HG03558 (cell line): ENCODE results near the gene LRFN4.

Experiments
- ATAC-seq: cut with Tn5 transposase; IDR thresholded peaks from one replicate; pipeline ENCODE4 v1.9.1; 2021; ENCODE audit warnings: moderate number of reproducible peaks; ENCODE audit not compliant: unreplicated experiment; ENCODE audit errors: extremely low read depth

LRFN4 gene

DNA sequence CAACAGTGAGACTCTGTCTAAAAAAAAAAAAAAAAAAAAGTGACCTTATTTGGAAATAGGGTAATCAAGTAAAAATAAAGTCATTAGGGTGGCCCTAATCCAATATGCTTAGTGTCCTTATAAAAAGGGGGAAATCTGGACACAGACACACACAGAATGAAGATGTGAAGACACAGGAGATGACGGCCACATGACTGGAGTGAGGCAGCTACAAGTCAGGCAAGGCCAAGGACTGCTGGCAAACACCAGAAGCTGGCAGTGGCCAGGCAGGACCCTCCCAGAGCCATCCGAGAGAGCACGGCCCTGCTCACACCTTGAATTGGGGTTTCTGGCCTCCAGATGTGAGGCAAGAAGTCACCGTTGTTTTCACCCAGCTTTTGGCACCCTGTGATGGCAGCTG is 28.6 kb downstream of the LRFN4 start:
- ATAC-seq, result no peak

DNA sequence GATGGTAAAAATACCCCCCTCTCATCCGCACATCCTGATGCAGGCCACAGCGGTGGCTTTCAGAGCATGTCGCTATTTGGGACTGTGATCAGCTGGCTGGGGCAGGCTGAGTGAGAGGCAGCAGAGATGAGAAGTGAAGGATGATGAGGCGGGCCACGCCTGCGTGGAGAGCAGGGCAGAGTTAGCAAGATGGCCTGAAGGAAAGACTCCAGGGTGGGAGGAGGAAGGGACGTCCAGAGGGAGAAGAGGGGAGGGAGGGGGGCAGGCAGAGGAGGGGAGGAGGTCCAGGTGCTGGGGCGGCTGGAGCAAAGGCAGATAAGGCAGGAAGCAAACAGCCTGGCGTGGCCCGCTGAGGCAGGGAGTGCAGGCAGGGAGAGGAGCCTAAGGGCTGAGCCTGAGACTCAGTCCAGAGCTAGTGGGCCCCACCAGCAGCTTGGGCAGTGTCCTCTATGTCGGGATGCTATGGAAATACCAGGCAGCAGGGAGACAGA is 29.1 kb downstream of the LRFN4 start:
- ATAC-seq, result no peak

DNA sequence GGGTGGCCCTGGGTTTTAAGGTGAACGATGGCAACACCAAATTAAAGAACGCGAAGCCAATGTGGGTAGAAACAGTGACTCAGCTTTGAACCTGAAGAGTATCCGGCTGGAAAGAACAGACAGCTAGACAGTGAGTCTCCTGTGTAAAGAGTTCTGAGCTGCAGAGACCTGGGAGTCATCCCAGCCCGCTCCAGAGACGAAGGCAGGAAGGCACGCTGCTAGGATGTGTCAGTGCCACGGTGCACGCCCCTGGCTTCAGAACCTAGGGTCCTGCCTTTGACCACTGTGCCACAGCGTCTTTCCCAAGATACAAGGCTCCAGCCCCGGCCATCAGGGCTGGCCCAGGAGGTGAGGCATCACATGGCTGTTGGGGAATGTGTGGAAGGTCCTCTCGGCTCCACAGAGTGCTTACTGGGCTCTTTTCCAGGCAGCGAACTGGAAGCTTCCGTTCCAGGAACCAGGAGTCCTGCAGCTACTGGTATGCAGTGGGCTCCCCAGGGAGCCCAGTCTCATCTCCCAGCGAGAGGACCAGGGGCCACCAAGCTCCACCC is 29.9 kb downstream of the LRFN4 start:
- ATAC-seq, result no peak

DNA sequence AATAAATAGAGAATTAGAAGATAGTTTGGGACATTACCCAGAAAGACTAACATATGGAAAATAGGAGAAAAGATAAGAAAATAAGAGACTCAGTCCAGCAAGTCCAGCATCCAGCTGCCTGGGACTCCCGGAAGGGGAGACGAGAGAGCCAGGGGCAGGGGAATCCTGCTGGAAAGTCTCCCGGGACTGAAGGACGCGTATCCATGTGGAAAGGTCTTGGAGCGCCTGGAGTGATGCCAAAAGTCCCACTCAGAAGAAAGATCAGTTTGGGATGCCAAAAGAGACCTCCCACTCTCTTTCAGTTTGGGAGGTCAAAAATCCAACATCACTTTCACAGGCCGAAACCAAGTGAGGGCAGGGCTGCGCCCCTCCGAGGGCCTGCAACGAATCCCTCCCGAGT is 30.7 kb downstream of the LRFN4 start:
- no peak for ATAC-seq

DNA sequence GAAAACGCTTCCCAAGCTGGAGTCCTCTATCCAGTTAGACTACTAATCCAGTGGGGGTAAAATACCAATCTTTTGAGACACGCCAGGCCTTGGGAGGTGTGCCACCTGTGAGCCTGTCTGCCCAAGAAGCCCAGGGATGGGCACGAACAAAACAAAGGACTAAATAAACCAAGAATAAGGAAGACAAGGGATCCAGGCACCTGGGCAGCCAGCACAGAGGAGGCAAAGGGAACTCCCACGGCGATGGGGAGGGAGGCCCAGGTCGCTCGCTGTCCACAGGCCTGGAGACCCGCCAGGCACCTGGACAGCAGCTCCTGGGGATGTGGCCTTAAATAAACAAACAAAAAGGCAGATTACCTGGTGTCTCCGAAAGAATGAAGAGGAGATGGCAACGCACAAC is 31.4 kb downstream of the LRFN4 start:
- no peak for ATAC-seq

DNA sequence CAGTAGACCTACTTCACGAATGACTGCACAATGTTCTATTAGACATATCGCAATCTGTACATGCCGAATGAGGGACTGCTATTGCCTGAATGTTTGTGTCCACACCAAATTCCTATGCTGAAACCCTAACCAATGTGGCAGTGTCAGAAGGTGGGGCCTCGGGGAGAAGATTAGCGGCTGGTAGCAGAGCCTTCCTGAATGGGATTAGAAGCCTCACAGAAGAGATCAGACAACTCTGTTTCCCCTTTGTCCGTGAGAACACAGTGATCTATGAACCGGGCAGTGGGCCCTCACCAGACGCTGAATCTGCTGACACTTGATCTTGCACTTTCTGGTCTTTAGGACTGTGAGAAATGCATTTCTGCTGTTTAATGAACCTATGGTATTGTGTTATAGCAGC is 33.1 kb downstream of the LRFN4 start:
- ATAC-seq, result no peak

DNA sequence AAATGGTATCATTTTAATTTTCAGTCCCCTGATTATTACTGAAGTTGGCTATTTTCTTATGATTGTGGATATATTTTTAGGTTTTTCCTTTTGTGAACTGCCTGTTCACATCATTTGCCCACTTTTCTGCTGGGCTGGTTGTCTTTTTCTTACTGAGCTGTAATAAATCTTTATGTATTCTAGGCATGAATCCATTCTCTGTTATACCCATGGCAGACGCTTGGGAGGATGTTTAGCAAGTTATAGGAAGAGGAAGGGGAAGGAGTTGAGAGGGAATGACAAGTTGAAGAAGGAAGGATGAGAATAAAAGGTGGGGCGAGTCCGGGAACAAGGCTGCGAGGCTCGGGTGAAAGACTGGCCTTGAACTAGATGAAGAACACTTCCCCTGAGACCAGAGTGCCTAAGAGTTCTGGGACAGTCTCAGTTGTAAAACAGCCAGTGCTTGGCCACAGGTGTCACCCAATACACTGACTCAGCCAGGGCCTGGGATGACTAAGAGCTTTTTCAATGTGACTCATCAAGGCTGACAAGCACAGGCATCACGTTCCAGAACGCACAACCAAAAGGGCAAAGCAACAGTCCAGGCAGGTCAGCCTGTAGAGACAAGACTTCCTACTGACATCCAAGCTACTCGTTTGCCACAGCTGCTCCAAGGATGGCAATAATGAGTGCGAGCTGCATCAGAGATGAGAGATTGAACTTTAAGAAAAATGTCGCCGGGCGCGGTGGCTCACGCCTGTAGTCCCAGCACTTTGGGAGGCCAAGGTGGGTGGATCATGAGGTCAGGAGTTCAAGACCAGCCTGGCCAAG is 35.2 kb downstream of the LRFN4 start:
- peak; percentile 81 for ATAC-seq

DNA sequence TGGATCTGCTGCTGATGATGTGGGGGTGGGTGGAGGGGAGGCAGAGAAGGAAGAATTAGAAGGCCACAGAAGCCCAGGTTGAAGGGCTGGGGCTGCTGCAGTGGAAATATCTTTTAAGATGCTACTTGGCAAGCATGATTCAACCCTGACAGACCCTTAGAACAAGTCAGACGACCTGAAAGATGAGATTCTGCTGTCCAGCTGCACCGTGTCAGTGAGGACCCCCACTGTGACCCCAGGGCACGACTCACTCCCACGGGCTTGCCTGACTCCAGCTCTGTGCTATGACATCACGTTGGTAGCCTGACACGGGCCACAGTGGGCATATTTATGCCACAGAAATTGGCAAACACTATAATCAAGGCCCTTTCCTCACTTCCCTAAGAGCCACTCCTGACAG is 36.0 kb downstream of the LRFN4 start:
- ATAC-seq, result no peak

DNA sequence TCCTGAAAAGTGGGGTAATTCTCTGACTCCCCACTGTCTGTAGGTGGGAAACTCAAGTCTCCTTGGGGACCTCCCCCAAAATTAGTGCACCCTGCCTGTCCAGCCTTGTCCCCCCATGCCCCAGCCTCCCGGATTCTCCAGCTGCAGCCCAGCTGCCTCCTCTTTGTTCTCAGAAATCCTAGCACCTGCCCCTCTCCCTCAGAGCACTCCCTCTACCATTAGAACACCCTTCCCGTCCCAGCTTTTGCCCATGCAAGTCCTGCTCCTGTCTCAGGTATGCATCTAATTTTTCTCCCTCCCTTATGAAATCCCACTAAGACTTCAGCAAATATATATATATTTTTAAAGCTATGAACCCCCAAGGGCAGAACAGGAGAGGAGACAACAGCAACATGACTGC is 37.3 kb downstream of the LRFN4 start:
- no peak for ATAC-seq

DNA sequence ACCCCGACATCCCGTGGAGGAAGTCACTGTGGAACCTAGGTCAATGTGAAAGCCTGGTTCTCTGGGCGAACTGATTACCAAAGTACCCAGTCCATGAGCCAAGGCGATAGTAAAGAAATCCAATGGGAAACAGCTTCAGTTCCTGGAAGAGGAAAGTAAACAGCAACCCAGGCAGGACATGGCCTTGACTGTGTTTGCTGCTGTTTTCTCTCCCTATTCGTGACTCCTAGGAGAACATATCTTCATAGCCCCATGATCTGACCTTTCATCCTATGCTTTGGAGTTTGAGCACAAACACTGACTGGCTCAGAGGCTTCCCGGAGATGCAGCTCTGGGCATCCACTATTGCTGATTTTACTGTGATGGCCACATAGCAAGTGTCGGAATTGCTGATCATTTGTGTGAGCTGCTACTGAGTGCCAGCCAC is 45.1 kb downstream of the LRFN4 start:
- no peak for ATAC-seq

DNA sequence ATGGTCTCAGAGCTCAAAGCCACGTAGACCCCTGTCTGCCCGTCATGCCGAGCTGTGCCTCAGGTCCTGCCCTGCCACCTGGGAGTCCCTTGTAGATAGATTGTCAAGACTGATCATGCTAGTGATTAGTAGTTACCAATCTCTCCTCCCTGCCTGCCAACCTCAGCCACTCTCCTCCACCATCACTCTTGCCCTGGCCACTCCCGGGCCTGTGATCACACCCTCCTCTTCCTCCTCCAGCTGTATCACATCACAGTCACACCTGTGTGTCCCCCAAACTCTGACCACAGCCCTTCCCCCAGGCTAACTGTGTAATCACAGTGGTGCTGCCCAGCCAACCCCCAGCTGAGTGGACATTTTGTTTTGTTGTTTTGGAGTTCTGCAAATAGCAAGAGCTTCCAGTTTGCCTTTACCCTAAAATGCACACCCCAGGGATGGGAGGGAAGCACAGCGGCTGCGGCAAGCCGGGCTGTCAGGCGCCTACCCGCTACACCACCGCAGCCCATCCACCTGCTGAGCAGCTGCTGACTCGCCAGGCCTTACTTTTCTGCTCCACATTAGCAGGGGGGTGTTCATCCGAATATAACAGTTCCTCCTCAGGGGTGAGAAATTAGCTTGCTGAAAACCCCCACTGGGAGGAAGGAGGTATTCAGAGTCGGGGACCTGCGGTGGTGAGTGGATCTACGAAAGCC is 45.8 kb downstream of the LRFN4 start:
- ATAC-seq, result no peak

DNA sequence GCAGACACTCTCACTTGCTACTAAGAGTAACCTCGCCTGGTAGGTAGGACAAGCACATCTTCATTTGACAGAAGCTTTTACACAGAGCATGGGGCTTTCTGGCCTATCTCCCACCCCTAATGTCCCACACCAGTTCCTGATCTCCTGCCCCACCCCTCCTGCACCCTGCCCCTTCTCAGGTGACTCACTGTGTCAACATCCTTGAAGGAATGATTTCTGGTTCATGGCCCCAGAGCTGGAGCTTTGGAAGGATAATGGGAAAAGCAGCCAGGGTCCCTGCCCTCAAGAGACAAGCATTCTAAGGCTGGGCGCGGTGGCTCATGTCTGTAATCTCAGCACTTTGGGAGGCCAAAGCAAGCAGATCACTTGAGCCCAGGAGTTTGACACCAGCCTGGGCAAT is 47.2 kb downstream of the LRFN4 start:
- ATAC-seq, result no peak

DNA sequence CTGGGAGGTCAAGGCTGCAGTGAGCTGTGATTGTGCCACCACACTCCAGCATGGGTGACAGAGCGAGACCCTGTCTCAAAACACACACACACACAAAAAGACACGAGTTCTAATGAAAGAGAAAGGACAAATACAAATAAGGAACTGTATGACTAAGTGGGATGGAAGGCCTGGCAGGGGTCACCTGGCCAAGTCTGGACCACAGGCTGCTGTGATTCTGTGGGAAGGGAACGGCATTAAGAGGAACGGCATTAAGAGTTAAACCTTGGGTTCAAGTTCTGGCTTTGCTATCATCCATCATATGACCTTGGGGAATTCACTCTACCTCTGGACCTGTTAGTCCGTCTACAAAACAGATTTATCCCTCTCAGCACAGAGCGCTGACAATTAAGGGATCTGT is 47.7 kb downstream of the LRFN4 start:
- no peak for ATAC-seq

DNA sequence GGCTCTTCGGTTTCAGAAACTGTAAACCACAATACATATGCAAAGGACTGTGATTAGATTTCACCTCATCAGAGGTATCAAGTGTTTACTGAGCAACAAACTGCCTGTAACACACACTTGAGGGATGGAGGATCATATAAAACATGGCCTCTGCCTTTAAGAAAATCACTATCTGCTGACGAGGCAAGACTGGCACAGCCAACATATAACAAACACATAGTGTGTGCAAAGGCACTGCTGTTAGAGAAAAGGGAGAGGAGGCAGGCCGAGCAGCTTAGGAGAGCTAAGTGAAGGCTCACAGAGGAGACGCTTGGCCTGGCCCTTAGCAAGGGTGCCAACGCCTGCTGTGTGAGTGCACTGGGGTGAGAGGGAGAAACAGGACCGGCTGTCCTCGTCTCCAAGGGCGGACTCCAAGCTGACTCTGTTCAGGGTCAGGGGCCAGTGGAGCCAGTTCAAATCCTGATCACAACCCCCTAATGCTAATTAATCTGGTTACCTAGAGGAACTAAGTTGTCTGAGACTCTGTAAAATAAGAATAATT is 48.2 kb downstream of the LRFN4 start:
- ATAC-seq, result no peak

DNA sequence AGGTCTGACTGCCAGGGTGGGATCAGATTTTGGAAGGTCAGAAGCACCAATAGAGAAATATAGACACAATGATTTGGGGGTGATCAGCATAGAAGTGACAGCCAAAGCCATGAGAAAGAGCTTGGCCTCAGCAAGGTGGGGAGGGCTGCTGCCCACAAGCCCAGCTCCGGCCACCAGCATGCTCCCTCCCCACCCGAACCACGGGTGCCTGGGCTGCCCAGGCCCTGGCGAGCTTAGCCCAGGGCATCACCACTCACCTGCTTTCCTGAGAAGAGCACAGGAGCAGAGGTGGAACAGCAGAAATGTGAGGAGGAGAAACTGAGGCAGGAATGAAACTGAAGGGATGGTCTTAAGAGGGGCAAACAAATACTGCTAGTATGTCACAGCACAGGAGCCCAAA is 48.8 kb downstream of the LRFN4 start:
- no peak for ATAC-seq

DNA sequence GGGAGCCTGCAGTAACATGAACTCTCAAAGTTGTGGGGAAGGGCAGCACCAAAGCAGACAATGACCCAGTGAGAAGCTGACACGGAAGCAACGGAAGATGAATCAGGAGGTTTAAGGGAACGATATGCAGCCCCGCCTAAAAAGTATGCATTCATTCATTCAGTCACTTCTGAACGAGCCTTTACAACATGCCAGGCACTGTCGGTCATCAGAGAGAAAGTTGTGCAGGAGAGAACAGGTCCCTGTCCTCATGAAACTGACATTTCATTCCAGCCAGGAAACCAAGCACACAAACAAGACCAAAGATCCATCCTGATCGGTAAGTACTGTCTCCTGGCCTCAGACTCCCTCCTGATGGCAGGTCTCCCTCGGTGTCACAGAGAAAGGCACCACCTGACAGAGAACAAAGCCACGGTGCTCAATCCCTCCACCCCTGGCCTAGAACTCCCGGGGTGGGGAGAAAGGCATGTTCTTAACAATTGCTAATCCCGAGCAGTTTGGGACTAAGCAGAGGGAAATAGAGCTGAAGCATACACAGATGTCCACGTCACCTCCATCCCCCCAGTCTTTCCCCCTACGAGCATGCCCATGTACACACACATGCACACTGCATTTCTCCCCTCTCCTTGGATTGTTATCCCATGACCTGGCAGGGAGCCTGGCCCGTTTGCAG is 49.3 kb downstream of the LRFN4 start:
- ATAC-seq, result no peak

DNA sequence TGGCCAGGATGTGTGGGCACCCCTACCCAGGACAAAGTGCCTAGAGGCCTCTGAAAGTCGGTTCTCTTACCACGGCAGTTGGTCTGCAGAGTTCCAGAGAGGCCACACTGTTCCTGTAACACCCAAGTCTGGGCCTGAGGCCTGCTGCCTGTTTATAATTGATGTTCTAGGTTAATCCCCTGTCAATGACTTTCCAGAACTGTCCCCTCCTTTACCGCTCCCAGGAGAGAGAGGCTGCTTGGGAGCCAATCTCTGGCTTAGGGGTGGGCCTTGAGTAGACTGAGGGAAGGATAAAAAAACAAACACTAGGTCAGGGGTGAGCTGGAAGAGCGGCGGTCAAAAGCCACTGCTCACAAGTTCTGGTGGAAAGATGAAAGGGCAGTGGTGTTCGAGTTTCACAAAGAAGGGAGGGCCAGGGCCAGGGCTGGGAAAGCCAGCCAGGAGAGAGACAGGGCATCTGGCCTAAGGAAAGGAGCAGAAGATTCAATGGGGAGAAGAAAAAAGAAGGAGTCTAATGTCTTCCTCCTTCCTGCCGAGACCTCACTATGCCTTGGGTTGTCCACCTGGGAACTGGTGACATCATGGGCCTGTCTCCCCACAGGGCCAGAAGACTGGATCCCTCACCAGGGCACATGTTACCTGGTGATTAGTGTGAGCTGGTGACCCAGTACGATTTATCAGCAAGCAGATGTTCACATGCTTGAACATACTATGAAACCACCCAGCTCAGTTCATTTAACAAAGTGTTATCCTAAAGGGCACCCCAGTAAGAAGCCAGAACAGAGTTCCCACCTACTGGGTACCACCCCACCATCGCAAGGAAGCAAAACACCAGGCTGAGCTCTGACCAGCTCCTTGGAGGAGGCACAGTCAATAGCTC is 51.1 kb downstream of the LRFN4 start:
- no peak for ATAC-seq

DNA sequence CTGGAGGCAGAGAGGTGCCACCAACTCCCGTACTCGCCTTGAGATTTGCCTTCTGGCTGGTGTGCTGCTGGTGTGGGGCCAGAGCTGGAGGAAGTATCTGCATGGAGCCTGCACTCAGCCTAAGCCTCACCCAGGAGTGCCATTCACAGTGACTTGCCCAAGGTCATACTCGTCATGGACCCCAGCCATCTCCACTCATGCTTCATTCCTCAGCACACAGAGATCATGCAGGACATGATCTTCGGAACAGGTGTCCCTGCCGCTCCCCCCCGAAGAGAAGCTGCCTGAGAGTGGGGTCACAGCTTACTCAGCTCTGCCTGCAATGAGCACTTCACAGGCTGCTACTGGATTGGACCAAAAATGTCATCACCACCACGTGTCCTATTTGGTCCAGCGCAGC is 52.3 kb downstream of the LRFN4 start:
- no peak for ATAC-seq

DNA sequence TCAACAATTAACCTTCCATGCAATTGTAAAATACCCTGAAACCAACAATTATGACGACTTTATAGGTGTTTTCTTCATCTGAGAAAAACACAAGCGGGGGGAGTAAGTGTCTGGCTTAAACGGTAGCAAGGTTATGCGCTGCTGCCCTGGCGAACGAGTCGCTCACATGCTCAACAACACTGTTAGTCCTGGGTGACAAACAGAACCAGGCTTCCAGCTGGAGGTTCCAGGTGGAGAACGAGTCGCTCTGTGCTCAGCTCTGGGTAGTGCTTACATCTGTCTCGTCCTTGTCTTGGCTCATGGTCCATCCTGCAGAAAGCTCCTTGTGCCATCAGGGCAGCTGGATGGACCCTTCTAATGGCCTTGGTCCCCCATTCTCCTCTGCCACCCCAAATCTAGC is 53.2 kb downstream of the LRFN4 start:
- ATAC-seq, result no peak
